Mucosa of gallbladder (tissue), 1 donor: ENCODE measurements around the gene BRF1. TPM values are rescaled to one million over a fixed set of nuclear protein-coding genes. Genes with fewer than 3 reads are reported as not detected.
A peak's percentile ranks its signal among the peaks of the same experiment; 100 is the strongest.

Experiments
- DNase-seq: peaks from one replicate; pipeline ENCODE4 v3.0.0-alpha.2; 2020; ENCODE audit warnings: low spot score
- total RNA-seq: library from RNA; stranded (reverse); gene quantifications from one replicate; pipeline ENCODE4 v1.2.1, GENCODE V29; 2021
- donor health status: DM: no; HTN: no; CAD: no.

BRF1 gene
- total RNA-seq, 1 donor from 2014 or later: 51.7 TPM

DNA sequence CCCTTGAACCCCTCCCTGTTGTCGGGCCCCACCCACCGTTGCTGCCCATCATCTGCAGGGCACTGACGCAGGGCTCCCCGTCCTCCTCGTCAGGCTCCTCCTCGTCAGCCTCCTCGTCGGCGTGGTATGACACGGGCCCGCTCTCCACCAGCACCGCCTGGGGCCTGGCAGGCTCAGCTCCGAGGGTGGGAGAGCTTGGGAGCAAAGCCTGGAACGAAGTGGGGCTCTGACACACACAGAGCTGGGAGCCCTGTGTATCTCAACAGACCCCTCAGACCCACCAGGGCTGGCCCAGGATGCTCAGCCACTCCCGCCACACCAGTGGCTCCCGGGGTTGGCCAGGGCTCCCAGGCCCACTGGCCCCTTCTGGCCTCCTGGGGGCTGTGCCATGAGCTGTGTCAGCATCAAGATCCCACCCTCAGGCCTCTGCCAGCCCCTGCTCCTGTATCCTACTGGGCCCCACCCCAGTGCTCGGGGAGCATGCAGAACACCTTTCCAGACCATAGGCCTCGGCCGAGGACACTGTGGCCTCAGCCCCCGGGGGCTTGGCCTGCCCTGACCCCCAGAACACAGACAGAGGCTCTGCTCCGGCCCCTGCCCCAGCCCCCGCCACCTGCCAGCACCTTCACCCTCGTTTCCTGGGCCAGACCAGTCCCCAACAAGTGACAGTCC, 89.6 kb downstream of the BRF1 start:
- DNase-seq: no peak

DNA sequence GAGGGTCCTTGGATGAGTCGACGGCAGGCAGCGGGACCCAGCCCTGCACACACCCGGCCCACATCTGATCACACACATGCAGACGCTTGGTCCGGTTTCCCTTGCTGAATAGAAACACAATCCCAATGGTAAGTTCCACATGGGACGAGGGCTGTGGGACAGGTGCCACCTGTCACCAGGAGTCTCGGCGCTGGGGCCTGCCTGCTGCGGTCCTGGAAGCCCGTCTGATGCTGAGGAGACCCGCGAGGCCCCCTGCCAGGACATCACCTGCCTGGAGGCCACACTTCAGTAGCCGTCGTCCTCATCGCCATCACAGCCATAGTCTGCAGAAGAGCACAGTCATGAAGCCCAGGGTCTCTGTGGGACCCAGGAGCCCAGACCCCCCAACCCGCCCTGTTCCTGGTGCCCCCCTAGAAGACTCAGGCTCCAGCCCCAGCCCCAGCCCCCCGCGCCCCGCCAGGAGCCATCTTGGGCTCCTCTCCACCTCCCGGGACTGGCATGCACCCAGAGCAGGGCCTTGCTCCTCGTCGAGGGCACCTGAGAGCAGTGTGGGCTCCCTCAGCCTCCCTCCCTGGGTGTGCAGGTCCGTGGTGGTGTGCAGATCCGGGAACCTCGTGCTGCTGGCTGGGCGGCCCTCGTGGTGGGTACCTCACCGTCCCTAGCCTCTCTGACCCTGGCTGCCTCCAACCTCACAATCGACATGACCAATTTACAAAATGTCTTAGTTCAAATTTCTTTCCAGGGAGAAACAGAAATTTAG, 90.4 kb downstream of the BRF1 start:
- DNase-seq: no peak

DNA sequence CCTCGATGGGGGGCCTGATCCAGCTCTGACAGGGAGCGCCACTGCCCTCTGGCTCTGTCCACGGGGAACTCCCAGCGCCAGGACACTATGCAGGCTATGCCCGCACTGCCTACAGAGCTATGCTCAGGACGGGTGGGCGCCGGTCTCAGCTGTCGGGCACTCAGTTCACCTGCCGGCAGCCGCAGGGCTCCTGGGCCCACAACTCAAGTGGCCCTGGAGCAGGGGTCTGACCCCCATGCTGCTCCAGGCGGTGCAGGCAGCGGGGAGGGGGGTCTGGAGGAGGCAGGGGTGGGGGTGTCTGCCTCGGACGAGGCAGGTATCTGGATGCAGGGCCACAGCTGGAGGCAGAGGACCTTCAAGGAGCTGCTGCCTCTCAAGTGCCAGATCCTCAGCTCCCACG, 91.2 kb downstream of the BRF1 start:
- DNase-seq: no peak

DNA sequence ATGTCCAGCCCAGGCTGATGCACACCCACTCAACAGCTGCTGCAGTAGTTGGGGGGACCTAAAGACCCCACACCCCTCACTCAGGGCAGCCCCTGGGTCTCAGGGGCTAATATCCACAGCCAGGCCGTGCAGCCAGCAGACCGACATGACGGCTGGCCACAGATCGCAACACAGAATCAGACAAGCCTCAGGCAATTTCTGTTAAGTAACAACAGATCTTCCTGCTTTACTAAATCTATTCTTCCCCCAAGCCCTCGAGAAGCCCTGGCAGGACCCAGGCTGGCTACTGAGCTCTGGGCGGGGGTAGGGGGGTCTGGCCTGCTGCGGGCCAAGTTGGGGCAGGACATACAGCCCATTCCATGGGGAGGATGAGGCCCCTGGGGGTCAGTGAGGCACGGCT, 91.7 kb downstream of the BRF1 start:
- DNase-seq: no peak

DNA sequence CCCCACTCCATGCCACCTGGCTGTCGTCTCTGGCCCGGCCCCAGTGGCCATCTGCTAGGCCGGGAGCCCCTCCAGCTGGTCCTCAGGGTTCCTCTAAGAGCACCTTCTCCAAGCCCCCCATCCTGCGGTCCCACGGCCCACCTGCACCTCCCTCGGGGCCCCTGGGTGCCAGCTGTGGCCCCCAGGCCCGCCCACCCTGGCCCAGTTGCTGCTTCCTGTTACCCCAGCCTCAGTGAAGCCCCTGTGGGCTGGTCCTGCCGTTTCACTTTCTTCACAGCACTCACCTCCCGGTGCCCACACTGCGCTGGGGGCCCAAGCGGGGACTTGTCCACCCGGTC, 92.1 kb downstream of the BRF1 start:
- no peak for DNase-seq

DNA sequence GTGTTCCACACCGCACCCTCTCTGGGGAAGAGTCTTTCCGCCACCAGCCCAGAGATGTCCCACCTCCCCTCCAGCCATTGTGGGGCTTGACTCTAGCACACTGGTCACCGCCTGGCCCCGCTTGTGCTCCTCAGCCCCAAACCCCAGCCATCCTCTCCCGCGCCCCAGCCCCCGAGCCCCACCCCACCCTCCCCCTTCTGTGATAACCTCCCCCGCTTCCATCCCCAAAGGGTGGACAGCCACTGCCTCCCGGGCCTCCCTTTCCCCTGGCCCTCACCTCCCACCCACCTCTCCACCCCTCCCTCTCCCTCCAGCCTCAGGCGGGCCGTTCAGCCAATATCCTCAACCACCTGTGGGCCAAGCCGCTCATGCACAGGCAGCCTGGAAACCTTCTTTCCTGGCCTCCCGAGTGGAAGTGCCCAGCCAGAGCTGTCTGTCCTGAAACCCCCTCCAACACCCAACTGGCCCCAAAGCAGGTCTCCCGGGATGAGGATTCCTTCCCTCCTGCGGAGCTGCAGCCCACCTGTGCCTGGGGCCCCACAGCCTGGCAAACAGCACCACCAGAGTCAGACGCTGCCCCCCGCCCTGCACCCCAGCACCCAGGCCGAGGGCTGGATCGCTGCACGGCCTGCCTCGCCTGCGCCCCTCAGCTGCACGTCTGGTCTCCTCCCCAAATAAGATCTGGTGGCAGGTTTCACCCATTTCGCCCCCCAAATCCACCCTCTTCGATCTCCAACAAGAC, 92.6 kb downstream of the BRF1 start:
- DNase-seq: no peak

DNA sequence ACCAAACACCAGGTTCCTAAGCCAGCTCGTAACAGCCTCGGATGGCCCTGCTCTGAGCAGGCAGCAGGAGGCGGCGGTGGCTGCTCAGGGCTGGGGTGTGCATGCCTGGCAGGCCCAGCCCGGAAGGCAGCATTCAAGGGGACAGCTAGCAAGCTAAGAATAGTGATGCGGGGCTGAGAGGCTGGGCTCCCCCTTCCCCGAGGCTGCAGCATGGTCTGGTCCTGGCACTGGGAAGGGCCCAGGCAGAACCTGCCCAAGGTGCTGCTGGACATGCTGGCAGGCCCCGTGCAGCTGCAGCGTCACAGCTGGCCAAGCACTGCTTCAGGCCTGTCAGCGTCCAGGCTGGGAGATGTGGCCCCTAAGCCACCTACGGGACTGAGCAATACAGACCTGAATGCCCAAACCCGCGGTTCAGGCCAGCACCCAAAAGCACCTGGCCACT, 93.3 kb downstream of the BRF1 start:
- DNase-seq: no peak

DNA sequence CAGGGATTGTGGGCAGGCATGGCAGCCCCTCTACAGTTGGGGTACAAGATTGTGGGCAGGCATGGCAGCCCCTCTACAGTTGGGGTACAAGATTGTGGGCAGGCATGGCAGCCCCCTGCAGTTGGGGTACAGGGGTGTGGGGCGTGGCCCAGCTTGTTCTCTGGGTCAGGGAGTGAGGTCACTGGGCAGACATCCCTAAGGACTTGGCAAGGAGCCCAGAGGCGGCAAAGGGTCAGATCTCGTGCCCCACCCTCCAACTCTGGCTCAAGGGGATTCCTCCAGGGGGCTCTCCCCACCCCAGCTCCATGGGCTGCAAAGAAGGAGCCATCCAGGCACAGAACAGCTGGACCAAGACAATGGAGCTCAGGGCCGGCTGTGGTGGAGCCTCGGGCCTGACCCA, 93.9 kb downstream of the BRF1 start:
- DNase-seq: no peak

DNA sequence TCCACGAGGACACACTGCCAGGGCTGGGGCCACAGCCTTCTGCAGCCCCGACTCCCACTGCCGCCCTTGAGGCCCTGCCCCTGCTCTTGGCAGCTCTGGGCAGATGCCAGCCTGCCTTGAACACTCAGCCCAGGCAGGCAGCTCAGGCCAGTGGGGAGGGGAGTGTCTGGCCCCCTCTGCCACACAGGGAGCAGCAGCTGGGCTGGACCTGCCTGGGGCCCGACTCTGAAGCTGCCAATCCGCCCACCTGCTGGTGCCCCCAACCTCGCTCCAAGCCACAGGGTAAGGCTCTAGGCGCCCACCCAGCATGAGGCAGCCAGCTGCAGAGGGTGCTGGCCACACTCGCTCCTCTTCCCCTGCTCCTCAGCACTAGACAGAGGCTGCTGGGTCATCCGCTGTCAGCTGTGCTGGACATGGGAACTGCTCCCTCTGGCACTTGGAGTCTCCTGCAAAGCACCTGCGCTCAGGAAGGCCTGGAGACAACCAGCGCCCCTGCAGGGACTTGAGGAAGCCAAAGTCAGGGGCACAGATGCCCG, 95.1 kb downstream of the BRF1 start:
- no peak for DNase-seq

DNA sequence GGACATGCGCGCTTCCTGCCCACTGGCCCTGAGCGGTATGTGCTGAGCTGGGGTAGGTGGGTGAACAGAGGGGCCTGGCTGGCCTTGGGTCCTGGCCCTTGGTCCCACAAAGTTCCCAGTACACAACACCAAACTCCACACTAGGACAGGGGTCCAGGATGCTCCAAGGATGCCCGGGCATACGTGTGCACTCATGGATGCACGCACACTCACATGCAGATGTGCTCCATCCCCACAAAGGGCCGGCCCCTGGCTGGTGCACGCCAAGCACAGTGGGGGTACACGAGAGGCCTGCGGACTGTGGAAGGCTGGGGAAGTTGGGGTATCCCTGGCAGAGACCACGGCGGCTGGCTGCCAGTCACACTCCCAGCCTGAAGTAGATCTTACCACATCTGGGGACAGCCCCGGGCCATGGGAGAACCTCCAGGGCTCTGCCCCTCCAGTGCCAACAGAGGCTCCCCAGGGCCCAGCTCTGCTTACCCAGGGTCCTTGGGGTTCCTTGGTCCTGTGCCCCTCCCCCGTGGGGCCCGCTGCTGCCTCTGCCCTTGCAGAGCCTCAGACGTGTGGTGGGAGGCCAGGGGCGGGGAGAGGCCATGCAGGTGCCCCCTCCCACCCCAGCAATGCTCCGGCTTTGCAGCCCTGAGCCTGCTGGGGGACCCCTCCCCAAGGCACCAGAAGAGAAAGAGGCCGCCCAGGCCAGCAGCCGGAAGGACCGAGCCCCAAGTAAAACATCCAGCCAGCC, 95.7 kb downstream of the BRF1 start:
- no peak for DNase-seq

DNA sequence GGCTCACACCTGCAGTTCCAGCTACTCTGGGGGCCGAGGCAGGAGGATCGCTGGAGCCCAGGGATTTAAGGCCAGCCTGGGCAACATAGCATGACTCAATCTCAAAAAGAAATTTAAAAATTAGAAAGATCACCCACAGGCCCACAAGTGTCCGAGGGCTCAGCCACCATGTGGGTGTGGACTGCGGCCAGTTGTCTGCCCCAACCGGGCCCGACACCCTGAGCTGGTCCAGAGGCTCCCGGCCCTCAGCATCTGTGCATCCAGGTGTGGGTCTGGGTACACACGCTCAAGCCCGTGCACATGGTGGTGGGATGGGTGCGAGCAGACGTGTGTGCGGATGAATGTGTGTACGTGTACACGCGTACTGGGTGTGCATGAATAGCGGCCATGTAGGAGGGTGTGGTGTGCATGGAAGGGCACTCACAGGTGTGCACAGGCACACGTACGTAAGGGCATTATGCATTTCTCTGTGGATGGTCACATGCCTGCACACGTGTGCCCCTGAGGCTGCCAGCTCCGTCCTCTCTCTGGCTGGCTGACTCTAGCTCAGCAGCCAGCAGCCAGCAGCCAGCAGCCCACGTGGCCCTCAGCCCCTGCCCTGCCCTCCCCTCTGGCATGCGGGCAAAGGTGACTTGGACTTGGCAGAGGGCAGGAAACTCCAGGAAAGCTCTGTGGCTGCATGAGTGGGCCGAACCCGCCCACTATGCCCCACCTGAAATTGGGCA, 96.4 kb downstream of the BRF1 start:
- DNase-seq: peak; percentile 64

DNA sequence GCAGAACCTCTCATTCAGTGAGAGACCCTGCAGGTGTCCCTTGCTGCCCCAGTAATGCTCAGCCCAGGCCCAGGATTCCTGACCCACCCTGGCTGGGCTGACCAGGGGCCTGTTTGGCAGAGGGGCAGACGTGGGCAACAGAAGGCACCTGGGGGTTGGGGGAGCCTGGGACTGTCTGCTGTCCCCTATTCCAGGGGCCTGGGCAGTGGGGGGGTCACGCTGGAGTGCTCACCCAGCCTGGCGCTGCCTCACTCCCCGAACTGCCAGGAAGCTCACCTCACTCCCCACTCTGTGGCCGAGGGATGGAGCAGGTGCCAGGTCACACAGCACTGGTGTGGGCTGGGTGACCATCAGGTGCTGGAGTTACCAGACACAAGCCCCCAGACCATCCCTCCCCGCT, 97.1 kb downstream of the BRF1 start:
- no peak for DNase-seq

DNA sequence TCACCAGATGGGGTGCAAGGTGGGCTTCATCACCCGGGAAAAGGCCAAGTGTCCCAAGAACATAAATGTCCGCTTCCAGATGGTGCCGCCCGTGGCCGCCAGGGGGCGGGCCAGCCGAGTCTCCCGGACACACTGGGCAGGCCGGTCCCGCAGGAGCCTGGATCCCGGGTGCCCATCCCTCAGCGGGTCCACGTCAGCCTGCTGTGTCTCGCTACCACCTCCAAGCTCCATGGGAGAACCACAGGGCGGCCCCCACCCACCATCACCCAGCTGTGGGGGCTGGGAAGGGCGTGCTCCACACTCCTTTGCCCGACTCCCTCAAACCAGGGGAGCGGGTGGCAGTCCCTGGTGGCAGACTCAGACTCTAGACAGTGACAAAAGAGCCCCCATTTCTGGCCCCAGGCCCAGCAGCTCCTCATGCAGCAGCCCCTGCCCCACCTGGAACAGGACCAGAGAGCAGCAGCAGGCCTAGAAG, 97.7 kb downstream of the BRF1 start:
- peak; percentile 75 for DNase-seq

DNA sequence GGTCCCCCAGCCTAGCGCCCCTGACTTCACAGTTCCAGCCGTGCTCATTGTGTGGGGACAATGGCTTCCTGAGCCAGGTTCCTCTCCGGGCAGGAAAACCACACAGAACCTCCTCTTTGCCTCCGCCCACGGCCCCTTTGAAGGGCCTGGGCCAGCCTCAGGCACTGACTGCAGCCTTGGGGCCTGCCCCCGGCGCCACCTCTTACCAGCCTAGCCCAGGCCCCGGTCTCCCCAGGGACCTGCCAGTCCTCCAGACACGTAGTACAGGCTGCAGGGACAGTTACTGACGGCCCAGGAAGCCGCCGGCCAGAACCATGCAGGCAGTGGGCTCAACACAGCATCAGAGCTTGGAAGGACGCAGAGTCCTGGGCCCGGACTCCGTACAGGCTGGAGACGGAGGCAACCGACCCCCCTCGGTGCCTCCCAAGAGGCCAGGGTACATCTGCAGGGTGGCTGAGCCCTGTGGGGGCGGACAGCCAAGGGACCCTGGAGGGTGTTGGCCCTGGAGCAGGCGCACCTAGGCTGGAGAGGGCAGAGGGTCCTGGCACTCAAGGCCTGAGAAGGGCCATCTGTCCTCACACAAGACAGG, 98.8 kb downstream of the BRF1 start:
- no peak for DNase-seq

DNA sequence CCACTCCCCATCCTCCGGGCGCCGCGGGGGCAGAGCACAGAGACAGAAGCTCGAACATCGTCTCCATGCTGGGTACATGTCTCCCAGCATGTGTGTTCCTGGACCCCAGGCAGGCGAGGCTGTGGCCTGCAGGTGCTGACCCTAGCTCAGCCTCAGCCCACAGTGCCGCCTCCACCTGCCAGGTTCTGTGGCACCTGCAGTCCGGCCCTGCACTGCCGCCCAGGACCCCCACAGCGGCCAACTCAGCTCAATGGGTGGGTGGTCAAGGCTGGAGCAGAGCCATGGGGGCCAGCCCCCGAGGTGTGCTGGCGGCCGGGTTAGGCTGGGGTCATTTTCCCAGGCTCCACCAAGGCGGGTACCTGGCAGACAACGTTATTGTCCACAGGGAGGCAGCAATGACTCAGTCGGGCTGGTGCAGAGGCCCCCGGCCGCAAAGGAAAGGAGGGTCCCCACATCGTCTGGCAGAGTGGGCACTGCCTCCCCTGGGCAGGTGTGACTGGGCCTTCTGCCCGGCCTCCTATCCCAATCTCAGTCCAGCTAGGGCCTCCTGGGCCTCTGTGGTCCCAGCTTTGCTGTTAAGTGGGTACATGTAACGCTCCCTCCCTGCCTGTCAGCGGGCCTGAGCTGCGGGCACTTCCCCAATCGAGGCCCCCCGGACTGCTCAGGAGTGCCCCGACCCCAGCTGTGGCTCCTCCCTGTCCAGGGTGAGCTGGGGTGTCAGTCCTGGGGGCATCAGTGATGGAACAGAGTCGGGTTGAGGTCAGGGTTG, 99.5 kb downstream of the BRF1 start:
- no peak for DNase-seq

DNA sequence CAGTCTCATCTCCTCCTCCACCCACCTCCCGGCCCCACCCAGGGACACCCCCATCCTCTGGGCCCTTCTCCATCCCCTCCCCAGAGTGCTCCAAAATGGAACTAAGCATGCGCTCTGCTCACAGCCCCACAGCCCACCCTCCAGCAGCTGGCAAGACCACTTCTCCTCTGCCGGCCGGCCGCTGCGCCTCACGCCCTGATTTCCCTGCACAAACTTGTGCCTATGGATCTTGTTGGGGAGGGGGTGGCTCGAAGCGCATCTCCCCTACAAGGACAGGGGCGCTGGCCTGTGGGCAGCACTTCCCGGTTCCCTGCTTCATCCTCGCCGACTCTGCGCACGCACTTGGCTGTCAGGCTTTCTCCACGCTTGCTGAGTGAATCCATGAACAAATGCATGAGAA, 100.2 kb downstream of the BRF1 start:
- no peak for DNase-seq

DNA sequence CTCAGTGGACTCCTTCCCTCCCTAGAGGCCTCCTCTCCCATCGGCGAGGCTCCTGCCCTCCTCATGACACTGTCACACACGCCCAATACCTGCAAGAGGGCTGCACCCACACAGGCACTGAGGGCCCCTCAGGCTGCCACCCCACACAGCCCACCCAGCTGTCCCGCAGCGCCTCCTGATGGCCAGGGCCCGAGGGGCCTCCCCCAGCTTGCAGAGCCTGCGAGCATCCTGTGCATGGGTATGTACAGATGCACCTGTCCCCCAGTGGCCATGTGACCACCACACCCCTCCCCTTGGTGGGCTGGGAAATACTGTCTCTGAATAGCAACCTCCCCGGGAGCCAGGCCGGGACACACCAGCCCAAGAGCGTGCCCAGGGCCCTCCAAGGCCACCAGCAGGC, 100.7 kb downstream of the BRF1 start:
- no peak for DNase-seq

DNA sequence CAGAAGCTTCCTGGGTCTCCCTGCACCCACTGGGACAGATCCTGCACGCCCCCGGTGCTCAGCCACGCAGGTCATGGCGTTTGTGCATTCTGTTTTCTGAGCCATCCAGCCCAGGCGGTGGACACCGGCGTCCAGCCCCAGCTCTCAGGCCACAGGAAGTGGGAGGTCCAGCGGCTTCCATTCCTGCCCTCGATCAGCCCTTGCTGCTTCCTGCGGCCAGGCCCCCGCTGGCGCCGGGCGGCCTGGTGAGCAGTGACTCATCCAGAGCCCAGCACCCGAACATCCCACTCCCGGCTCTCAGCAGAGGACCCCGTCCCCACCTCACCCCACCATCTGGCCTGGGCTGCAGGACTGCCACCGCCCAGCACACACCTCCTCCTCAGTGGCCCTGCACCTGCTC, 101.7 kb downstream of the BRF1 start:
- no peak for DNase-seq

DNA sequence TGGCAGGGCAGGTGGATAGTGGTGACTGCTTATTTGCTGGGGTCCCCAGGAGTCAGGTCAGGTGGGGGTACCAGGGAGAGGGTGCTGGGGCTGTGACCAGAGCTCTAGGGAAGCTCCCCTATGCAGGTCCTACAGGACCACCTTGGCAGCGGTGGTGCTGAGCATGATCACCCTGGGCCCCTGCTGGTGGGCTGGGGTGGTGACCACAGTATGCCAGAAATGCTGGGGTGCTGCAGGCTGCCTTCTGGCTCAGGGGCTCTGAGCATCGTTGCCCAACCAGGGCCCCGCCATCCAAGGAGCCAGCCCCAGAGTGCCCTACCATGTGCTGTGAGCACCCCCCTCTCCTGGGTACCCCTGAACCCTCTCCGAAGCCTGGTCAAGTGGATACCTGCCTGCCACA, 102.2 kb downstream of the BRF1 start:
- DNase-seq: no peak

DNA sequence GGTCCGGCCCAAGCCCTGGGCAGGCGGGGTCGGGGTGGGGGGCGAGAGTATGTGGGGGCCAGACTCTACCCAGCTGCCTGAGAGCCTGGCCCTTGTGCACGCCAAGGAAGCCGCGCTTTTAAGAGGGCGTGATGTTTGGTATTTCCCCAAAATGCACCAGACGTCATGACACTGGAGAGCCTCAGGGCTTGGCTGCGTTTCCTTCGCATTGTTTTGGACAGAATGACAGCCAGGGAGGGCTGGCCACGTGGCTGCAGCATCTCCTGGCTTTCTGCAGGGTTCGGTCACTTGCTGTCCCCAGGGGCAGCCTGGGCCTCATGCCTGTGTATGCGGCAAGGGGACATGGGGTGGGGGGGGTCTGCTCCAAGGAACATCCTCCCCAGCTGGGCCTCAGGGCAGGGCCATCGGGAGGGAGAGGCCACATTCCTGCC, 103.6 kb downstream of the BRF1 start:
- peak; percentile 27 for DNase-seq
